ENCODE data around the gene ADORA3. TPM values are rescaled to one million over a fixed set of nuclear protein-coding genes. Genes with fewer than 3 reads are reported as not detected.

Gene ADORA3
- total RNA-seq, 4 donors from 2014 or later: 2.3 to 7.7 (median 3.4) TPM

Small RNAs within 50 kb of the gene (small RNA-seq; reads per million reads assigned to genes)
- gene RNU6-792P: not detected

Other genes starting within 250 kb of the ADORA3 start
- not detected for gene CHIA, start 212.8 kb downstream of the ADORA3 start, total RNA-seq
- gene OVGP1, start 75.9 kb downstream of the ADORA3 start, total RNA-seq: 1 to 10 TPM; 1.1 to 2.1 (median 1.7) TPM
- gene WDR77, start 54.4 kb downstream of the ADORA3 start, total RNA-seq: 10 to 100 TPM; 19.5 to 36.1 (median 26.3) TPM
- gene ATP5PB, start 54.2 kb downstream of the ADORA3 start, total RNA-seq: 100 to 1,000 TPM; 128 to 252 (median 193) TPM
- gene C1orf162, start 29.6 kb downstream of the ADORA3 start, total RNA-seq: 10 to 100 TPM in 1 of 4 donors, 1 to 10 TPM in 3; 2.5 to 23.6 (median 6.5) TPM
- gene TMIGD3, start within 50 bp of the ADORA3 start, total RNA-seq: 1 to 10 TPM in 1 of 4 donors, under 1 TPM in 1, not detected in 2; 0.89 to 8.7 TPM
- 10 to 100 TPM; 54.2 to 91.7 (median 71.9) TPM for gene RAP1A, start 116.2 kb upstream of the ADORA3 start, total RNA-seq
- gene INKA2, start 235.8 kb upstream of the ADORA3 start, total RNA-seq: 1 to 10 TPM; 4.0 to 5.8 (median 4.4) TPM

Measured in thyroid gland (tissue), 4 donors.